Heart left ventricle (tissue), 13 donors: ENCODE data around the gene SLX9.

Source experiments
- CTCF ChIP-seq, 12 donors: fragments of 200-600 bp; sonication (generic) in 4 of 12; IDR thresholded peaks; one replicate each; pipeline versions ENCODE4 v1.5.0 to v1.8.0; 2018 to 2022; ENCODE audit warnings: antibody characterized with exemption in 12 of 12, mild to moderate bottlenecking in 5 of 12
- POLR2A ChIP-seq, 2 donors: fragments of 450-650 bp; IDR thresholded peaks; one replicate each; pipeline ENCODE4 v1.6.1; 2017; ENCODE audit warnings: antibody characterized with exemption in 2 of 2, mild to moderate bottlenecking in 2 of 2, moderate library complexity in 2 of 2
- donor health status: ischemic (EF 13 %, LVEDD 7.1; RV severe dilation, severe dysfunction).
- donor health status: DM: no; HTN: yes; CAD: no.
- donor health status: DM: no; HTN: no; CAD: no.
- donor health status: ischemic (EF 25% LVEDD 6.9; RV normal size, moderate dysfunction).
- donor health status: ischemic (EF 25% LVEDD 5.7; RV mildly dilated, moderate dysfunction).
- donor health status: ischemic (EF 35%, LVEDD 5.7; RV mildly dilated, moderate dysfunction).
- donor health status: nonischemic (EF 11% LVEDD 7.7; RV severe dilation, severe dysfunction).
- donor health status: DM: yes; HTN: yes; CAD: no.
- donor health status: PGD.
- donor health status: ischemic (EF 29% LVEDD 5.4; RV normal size, mild dysfunction).
- donor health status: nonischemic (EF 23%, LVEDD 6.1; RV moderate dilation, normal function).

DNA sequence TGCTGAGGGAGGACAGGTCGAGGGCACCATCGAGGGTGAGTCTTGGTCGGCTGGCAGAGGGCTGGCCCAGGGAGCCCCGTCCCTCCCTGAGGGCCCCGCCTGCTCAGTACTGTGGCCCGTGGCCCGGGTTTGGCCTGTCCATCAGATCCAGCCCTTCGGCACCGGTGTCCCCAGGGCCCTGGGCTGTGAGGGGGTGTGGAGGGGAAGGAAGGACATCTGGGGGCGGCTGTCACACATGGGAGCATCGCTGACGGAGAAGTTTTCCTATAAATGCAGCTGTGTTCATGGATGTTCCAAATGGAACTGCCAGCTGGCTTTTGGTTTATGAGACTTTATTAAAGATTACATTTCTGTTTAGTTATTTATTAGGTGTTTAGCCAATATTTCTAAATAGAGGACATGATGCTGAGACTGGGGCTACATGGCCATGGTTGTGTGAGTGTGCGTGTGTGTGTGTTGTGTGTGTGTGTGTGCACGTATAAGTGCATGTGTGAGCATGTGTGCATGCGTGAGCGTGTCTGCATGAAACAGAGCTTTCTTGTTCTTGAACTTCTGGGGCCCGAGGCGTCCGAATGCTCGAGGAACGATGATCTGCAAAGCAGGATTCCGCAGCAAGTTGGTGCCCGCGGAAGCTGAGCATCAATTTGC lies 54.3 kb downstream of the SLX9 start:
- TF ChIP-seq POLR2A (IDR thresholded peaks at IDR 0.05) (no peak), CTCF (IDR thresholded peaks at IDR 0.05) (no peak)
